H1 (cell line): Measurements from ENCODE around the gene ANKS1A. TPM values are rescaled to one million over a fixed set of nuclear protein-coding genes. Genes with fewer than 3 reads are reported as not detected.

ENCODE experiments used
- CTCF ChIA-PET: fragments of 300-600 bp; sonication (Branson Sonifier 250); formaldehyde crosslinking; loops from one replicate; lab custom pipeline; 2021; ENCODE audit not compliant: partially characterized antibody; lab: Charles Lee
- POLR2A ChIA-PET: fragments of 300-600 bp; sonication (Branson Sonifier 250); formaldehyde crosslinking; loops from one replicate; lab custom pipeline; 2021; ENCODE audit warnings: inconsistent platforms; ENCODE audit not compliant: partially characterized antibody; lab: Charles Lee
- DNase-seq, 2 experiments: peaks; one replicate each; pipeline versions ENCODE4 v3.0.0 to v3.0.0-alpha.2; 2010 to 2022; ENCODE audit warnings: low spot score in 2 of 2, low read depth in 1 of 2, mixed read lengths in 1 of 2
- FAIRE-seq: peaks from 2 replicates; lab custom pipeline; 2011; peaks lifted over from hg19 to GRCh38; lab: Jason Lieb, UNC
- H2AFZ ChIP-seq: 2 replicates; pipeline ENCODE4 v1.8.1; 2012; ENCODE audit warnings: low read length, inconsistent platforms
- H2AK5ac ChIP-seq: 2 replicates; pipeline ENCODE4 v1.6.1; 2013; ENCODE audit warnings: low read depth, low read length
- H2BK120ac ChIP-seq: replicated peaks from 2 replicates; pipeline ENCODE3; 2013; ENCODE audit warnings: low read depth, low read length, inconsistent platforms
- H2BK12ac ChIP-seq: 2 replicates; pipeline ENCODE4 v1.6.1; 2013; ENCODE audit warnings: low read depth, low read length
- H2BK15ac ChIP-seq: 2 replicates; pipeline ENCODE4 v1.6.1; 2013; ENCODE audit warnings: low read length
- H2BK20ac ChIP-seq: 2 replicates; pipeline ENCODE4 v1.6.1; 2013; ENCODE audit warnings: low read length
- H2BK5ac ChIP-seq: 2 replicates; pipeline ENCODE4 v1.6.1; 2013; ENCODE audit warnings: low read depth, low read length
- H3K14ac ChIP-seq: 2 replicates; pipeline ENCODE4 v1.6.1; 2013; ENCODE audit warnings: inconsistent platforms; ENCODE audit not compliant: insufficient read length
- H3K18ac ChIP-seq: 2 replicates; pipeline ENCODE4 v1.6.1; 2013; ENCODE audit warnings: low read length; ENCODE audit errors: extremely low read depth
- H3K23ac ChIP-seq: 2 replicates; pipeline ENCODE4 v1.6.1; 2013; ENCODE audit warnings: inconsistent platforms; ENCODE audit not compliant: insufficient read length
- H3K23me2 ChIP-seq: 2 replicates; pipeline ENCODE4 v1.6.1; 2013; ENCODE audit warnings: low read depth, low read length
- H3K27ac ChIP-seq: 2 replicates; pipeline ENCODE4 v1.6.1; 2011; ENCODE audit warnings: low read depth, low read length, inconsistent platforms
- H3K27me3 ChIP-seq, 4 experiments: replicated peaks in 1 of 4; 1 replicate in 1 of 4; 2 replicates in 3 of 4; pipeline versions ENCODE4 v1.6.1 to v1.8.1; 2011 to 2013; ENCODE audit warnings: low read length in 3 of 4, mild to moderate bottlenecking in 3 of 4, inconsistent platforms in 2 of 4, mixed read lengths in 2 of 4, moderate library complexity in 1 of 4; ENCODE audit not compliant: control insufficient read depth in 3 of 4, insufficient read depth in 3 of 4; ENCODE audit errors: extremely low read depth in 1 of 4
- H3K36me3 ChIP-seq, 4 experiments: 2 replicates each; pipeline versions ENCODE4 v1.6.1 to v1.8.1; 2011 to 2013; ENCODE audit warnings: mild to moderate bottlenecking in 4 of 4, low read length in 3 of 4, moderate library complexity in 2 of 4, control low read depth in 1 of 4, inconsistent platforms in 1 of 4; ENCODE audit not compliant: insufficient read depth in 4 of 4, control insufficient read depth in 2 of 4
- H3K4ac ChIP-seq: replicated peaks from 2 replicates; pipeline ENCODE3; 2013; ENCODE audit warnings: low read length, low read depth, mixed read lengths, inconsistent platforms; ENCODE audit not compliant: insufficient read length
- H3K4me1 ChIP-seq, 4 experiments: replicated peaks in 1 of 4; 1 replicate in 1 of 4; 2 replicates in 3 of 4; pipeline versions ENCODE4 v1.6.1 to v1.8.1; 2011 to 2013; ENCODE audit warnings: low read length in 3 of 4, inconsistent platforms in 2 of 4, mixed read lengths in 1 of 4; ENCODE audit not compliant: insufficient read depth in 4 of 4, control insufficient read depth in 3 of 4
- H3K4me2 ChIP-seq, 2 experiments: 2 replicates each; pipeline versions ENCODE4 v1.6.1 to v1.8.1; 2011 to 2013; ENCODE audit warnings: low read depth in 2 of 2, low read length in 2 of 2, control low read depth in 1 of 2, inconsistent platforms in 1 of 2, mild to moderate bottlenecking in 1 of 2; ENCODE audit not compliant: insufficient read depth in 1 of 2
- H3K4me3 ChIP-seq, 4 experiments: fragments of 200-600, 300-600 bp in 1 of 4; sonication (generic), shearing (Covaris generic), sonication (Bioruptor Twin) in 1 of 4; 2 replicates each; pipeline versions ENCODE4 v1.5.1 to v1.8.1; 2011 to 2016; ENCODE audit warnings: low read length in 4 of 4, low read depth in 3 of 4, control low read depth in 2 of 4, inconsistent platforms in 2 of 4, mild to moderate bottlenecking in 2 of 4, mixed read lengths in 1 of 4, moderate library complexity in 1 of 4; ENCODE audit not compliant: insufficient read depth in 2 of 4; ENCODE audit errors: extremely low read depth in 1 of 4
- H3K56ac ChIP-seq: replicated peaks from 2 replicates; pipeline ENCODE3; 2013; ENCODE audit warnings: low read depth, mild to moderate bottlenecking, mixed read lengths, low read length, inconsistent platforms; ENCODE audit not compliant: insufficient read length
- H3K79me1 ChIP-seq: 2 replicates; pipeline ENCODE4 v1.6.1; 2013; ENCODE audit warnings: low read depth, low read length, control low read depth
- H3K79me2 ChIP-seq, 2 experiments: 2 replicates each; pipeline versions ENCODE4 v1.6.1 to v1.8.1; 2012 to 2013; ENCODE audit warnings: low read length in 2 of 2, mild to moderate bottlenecking in 2 of 2, inconsistent platforms in 1 of 2; ENCODE audit not compliant: insufficient read depth in 2 of 2, control insufficient read depth in 1 of 2
- H3K9ac ChIP-seq, 4 experiments: replicated peaks in 1 of 4; 1 replicate in 1 of 4; 2 replicates in 3 of 4; pipeline versions ENCODE4 v1.6.1 to v1.8.1; 2011 to 2013; ENCODE audit warnings: low read depth in 3 of 4, low read length in 3 of 4, control low read depth in 2 of 4, mild to moderate bottlenecking in 2 of 4, moderate library complexity in 2 of 4, inconsistent platforms in 1 of 4; ENCODE audit errors: extremely low read depth in 1 of 4
- H3K9me3 ChIP-seq, 2 experiments: 2 replicates each; pipeline versions ENCODE4 v1.6.1 to v1.8.1; 2012 to 2013; ENCODE audit warnings: mild to moderate bottlenecking in 2 of 2, moderate library complexity in 2 of 2, control low read depth in 1 of 2, inconsistent platforms in 1 of 2, low read depth in 1 of 2, low read length in 1 of 2, mixed read lengths in 1 of 2; ENCODE audit not compliant: insufficient read depth in 2 of 2
- H4K20me1 ChIP-seq, 2 experiments: replicated peaks in 1 of 2; 2 replicates each; pipeline versions ENCODE3 to v1.8.1; 2011 to 2013; ENCODE audit warnings: inconsistent platforms in 2 of 2, low read length in 2 of 2, mild to moderate bottlenecking in 1 of 2; ENCODE audit not compliant: insufficient read depth in 2 of 2, control insufficient read depth in 1 of 2
- H4K5ac ChIP-seq: 2 replicates; pipeline ENCODE4 v1.6.1; 2013; ENCODE audit warnings: low read length, low read depth, mixed read lengths, inconsistent platforms; ENCODE audit not compliant: insufficient read length
- H4K8ac ChIP-seq: 2 replicates; pipeline ENCODE4 v1.8.0; 2013; ENCODE audit warnings: mild to moderate bottlenecking, moderate library complexity, low read length, inconsistent platforms; ENCODE audit not compliant: insufficient read depth; ENCODE audit errors: extremely low read depth
- H4K91ac ChIP-seq: replicated peaks from 2 replicates; pipeline ENCODE3; 2013; ENCODE audit warnings: low read length, mixed read lengths, inconsistent platforms; ENCODE audit not compliant: insufficient read length
- BRCA1 ChIP-seq: IDR thresholded peaks from 2 replicates; pipeline ENCODE4 v1.6.1; 2012; ENCODE audit warnings: low read depth, low read length, improper control_type of control experiment
- JUND ChIP-seq: IDR thresholded peaks from 2 replicates; pipeline ENCODE4 v1.6.1; 2011; ENCODE audit warnings: mild to moderate bottlenecking, improper control_type of control experiment, low read length
- SUZ12 ChIP-seq: fragments of 200-600 bp; sonication (generic); IDR thresholded peaks from 2 replicates; pipeline ENCODE4 v1.6.1; 2012; ENCODE audit warnings: mild to moderate bottlenecking, inconsistent platforms, low read length, moderate library complexity, mixed read lengths
- TEAD4 ChIP-seq: IDR thresholded peaks from 2 replicates; pipeline ENCODE4 v1.6.1; 2012; ENCODE audit warnings: low read depth, low read length, inconsistent platforms, mixed read lengths
- WGBS, 2 experiments: shearing (Covaris generic) in 1 of 2; methylation state at CpG; one replicate each; pipeline versions ENCODE4 v1.1.6 to v1.1.7; 2013 to 2015; ENCODE audit warnings: low lambda C conversion rate in 2 of 2, mixed read lengths in 2 of 2, inconsistent platforms in 1 of 2, low coverage in 1 of 2, missing lambda C conversion rate in 1 of 2; ENCODE audit not compliant: insufficient replicate concordance in 2 of 2, insufficient coverage in 1 of 2, insufficient read length in 1 of 2; ENCODE audit errors: extremely low coverage in 1 of 2, missing lambda C conversion rate in 1 of 2; 5-methylcytosine and 5-hydroxymethylcytosine counted together
- polyA plus RNA-seq, 7 experiments: library from polyadenylated mRNA; depleted of rRNA in 3 of 7; stranded (reverse) in 5 of 7; unstranded in 2 of 7; fragments of >200 nt in 5 of 7; fragments of 200-250 nt in 2 of 7; gene quantifications; 1 replicate in 5 of 7; 2 replicates in 1 of 7; 4 replicates in 1 of 7; pipeline versions ENCODE4 v1.2.1 to v1.2.3, GENCODE V29; 2011 to 2013; ENCODE audit warnings: missing spikeins in 2 of 7, mixed read lengths in 2 of 7
- total RNA-seq: library from RNA; stranded (reverse); fragmentation: NEBNext Ultra II Directional; extraction: Animal tissue kit (Norgen Biotek cat#: 25700); gene quantifications from 2 replicates; pipeline ENCODE4 v1.2.1, GENCODE V29; 2021

Gene ANKS1A
- total and polyA plus RNA-seq, 2 of the 8 experiments (the other 6 are each of a cell fraction or from before 2014, with no cell fraction given): 9.8 to 30.9 TPM

GRCh38 chr6:34894693-34895092, 5.6 kb downstream of the ANKS1A start:
- Histone ChIP-seq H4K8ac (no peak overlapping the region), H2BK5ac (no peak overlapping the region), H2AK5ac (no peak overlapping the region), H4K20me1 (peaks cover 2 to 7% of the 10 kb centered on the region in 2 experiments), H2BK20ac (no peak overlapping the region), H4K91ac (no peak overlapping the region), H3K27ac (no peak overlapping the region), H4K5ac (no peak overlapping the region), H3K4ac (no peak overlapping the region), H3K4me3 (no peak overlapping the region), H3K9me3 (no peaks in the 10 kb centered on the region), H3K36me3 (no peaks in the 10 kb centered on the region), H3K14ac (no peak overlapping the region), H3K79me2 (peaks cover 0 to 88% of the 10 kb centered on the region in 2 experiments; a peak in 3 of 4 replicates), H3K4me1 (peaks cover 0 to 4% (median 0%) of the 10 kb centered on the region in 4 experiments; a peak in 2 of 7 replicates), H3K27me3 (no peaks in the 10 kb centered on the region), H3K4me2 (no peak overlapping the region), H2BK120ac (no peak overlapping the region), H3K23ac (no peak overlapping the region), H2BK12ac (no peak overlapping the region), H2AFZ (no peak overlapping the region), H3K23me2 (peaks cover under 1% of the 10 kb centered on the region; the same call in 1 of the 2 replicates), H3K56ac (no peak overlapping the region), H2BK15ac (no peak overlapping the region), H3K18ac (no peak overlapping the region), H3K79me1 (peaks cover 2% of the 10 kb centered on the region; the same call in 1 of the 2 replicates), H3K9ac (no peak overlapping the region)
- CTCF ChIA-PET: no interaction called here
- POLR2A ChIA-PET: no interaction called here
- FAIRE-seq: no peak
- 79% methylated on average over 1 of the region's 1 CpG; no CpG with 5 or more reads in 1 of the 2 experiments for whole genome bisulfite sequencing, 2 experiments
- no peak for DNase-seq
- no peak for TF ChIP-seq JUND
- no peak for TF ChIP-seq BRCA1
- TF ChIP-seq TEAD4: no peak
- no peak for TF ChIP-seq SUZ12
